Measurements from ENCODE around the gene PRR19. TPM values are rescaled to one million over a fixed set of nuclear protein-coding genes. Genes with fewer than 3 reads are reported as not detected.

Gene PRR19
- total RNA-seq, 2 experiments from 2014 or later, result 0.16 TPM; not detected in 1

DNA sequence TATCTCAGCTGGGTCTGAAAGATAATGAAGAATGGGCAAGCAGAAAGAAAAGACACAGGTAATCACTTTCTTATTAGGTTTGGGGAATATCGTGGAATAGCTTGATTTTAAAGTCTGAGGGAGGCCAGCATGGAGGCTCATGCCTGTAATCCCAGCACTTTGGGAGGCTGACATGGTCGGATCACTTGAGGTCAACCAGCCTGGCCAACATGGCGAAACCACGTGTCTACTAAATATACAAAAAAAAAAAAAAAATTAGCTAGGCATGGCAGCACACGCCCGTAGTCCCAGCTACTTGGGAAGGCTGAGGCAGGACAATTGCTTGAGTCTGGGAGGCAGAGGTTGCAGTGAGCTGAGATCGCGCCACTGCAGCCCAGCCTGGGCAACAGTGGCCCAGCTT is 1.9 kb downstream of the PRR19 start:
- Histone ChIP-seq H3K4me1 (ENCODE audit: insufficient read depth, low read length) (peaks cover 28% of the 10 kb centered on the region), H3K36me3 (ENCODE audit: insufficient read depth, low read length) (no peaks in the 10 kb centered on the region), H3K9me3 (ENCODE audit: control insufficient read depth in 1 of 2, insufficient read depth in 1 of 2, low read length in 2 of 2) (peaks cover 0 to 3% of the 10 kb centered on the region in 2 experiments), H3K27me3 (ENCODE audit: control insufficient read depth in 1 of 2, insufficient read depth in 2 of 2, low read length in 2 of 2) (no peaks in the 10 kb centered on the region), H3K4me3 (ENCODE audit: low read length) (no peak overlapping the region), H3K27ac (ENCODE audit: low read depth in 1 of 2, low read length in 2 of 2) (no peak overlapping the region)
- Mint-ChIP-seq H3K4me1 (ENCODE audit: low read depth) (peaks cover 26% of the 10 kb centered on the region), H3K4me3 (peak overlapping the region; percentile 88), H3K27ac (no peak overlapping the region), H3K36me3 (ENCODE audit: low read depth) (peaks cover 8% of the 10 kb centered on the region), H3K27me3 (no peaks in the 10 kb centered on the region), H3K9me3 (no peaks in the 10 kb centered on the region)
- CTCF ChIA-PET, result interaction anchor here (0.7 kb wide), 1 partner anchor 22 kb away, joined by 3 read pairs; no protein-coding TSS in a partner anchor
- TF ChIP-seq, protein P1, sequence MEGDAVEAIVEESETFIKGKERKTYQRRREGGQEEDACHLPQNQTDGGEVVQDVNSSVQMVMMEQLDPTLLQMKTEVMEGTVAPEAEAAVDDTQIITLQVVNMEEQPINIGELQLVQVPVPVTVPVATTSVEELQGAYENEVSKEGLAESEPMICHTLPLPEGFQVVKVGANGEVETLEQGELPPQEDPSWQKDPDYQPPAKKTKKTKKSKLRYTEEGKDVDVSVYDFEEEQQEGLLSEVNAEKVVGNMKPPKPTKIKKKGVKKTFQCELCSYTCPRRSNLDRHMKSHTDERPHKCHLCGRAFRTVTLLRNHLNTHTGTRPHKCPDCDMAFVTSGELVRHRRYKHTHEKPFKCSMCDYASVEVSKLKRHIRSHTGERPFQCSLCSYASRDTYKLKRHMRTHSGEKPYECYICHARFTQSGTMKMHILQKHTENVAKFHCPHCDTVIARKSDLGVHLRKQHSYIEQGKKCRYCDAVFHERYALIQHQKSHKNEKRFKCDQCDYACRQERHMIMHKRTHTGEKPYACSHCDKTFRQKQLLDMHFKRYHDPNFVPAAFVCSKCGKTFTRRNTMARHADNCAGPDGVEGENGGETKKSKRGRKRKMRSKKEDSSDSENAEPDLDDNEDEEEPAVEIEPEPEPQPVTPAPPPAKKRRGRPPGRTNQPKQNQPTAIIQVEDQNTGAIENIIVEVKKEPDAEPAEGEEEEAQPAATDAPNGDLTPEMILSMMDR (IDR thresholded peaks at IDR 0.05), result no peak
- no peak for ATAC-seq (ENCODE audit: poor library complexity)
- POLR2A ChIA-PET, result interaction anchor here (2.0 kb wide), 1 partner anchor 10 kb away, joined by 4 read pairs; no protein-coding TSS in a partner anchor
- intact Hi-C loops (cut with DNase I, micrococcal nuclease), result loop anchor here (2.0 to 5.0 kb wide), 2 partner anchors 21 to 107 kb away; no protein-coding TSS in a partner anchor
- no peak for DNase-seq

DNA sequence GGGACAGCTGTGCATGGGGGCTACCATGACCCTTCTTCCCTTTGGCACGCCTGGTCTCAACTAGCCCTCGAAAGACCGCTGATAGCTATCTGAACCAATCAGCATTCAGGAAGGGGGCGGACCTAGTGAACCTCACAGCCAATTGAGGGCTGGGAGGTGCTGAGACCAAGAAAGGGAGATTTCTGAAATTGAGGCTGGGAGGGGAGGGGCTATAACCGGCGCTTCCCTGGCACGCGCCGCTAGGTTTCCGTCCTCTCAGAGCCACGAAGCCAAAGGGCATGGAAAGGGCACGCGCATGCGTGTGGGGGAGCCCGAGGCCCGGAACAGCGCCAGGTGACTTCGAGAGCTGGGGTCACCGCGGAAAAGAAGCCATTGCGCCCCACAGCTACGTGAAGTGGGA is 4.7 kb downstream of the PRR19 start:
- Mint-ChIP-seq H3K9me3 (no peaks in the 10 kb centered on the region), H3K36me3 (ENCODE audit: low read depth) (peaks cover 3% of the 10 kb centered on the region), H3K4me3 (no peak overlapping the region), H3K4me1 (ENCODE audit: low read depth) (peaks cover 19% of the 10 kb centered on the region), H3K27me3 (peaks cover 4% of the 10 kb centered on the region), H3K27ac (no peak overlapping the region)
- no peak for ATAC-seq (ENCODE audit: poor library complexity)
- CTCF ChIA-PET, result no interaction called here
- Histone ChIP-seq H3K9me3 (ENCODE audit: control insufficient read depth in 1 of 2, insufficient read depth in 1 of 2, low read length in 2 of 2) (peaks cover 0 to 3% of the 10 kb centered on the region in 2 experiments), H3K27me3 (ENCODE audit: control insufficient read depth in 1 of 2, insufficient read depth in 2 of 2, low read length in 2 of 2) (peaks cover 0 to 6% of the 10 kb centered on the region in 2 experiments), H3K4me1 (ENCODE audit: insufficient read depth, low read length) (peaks cover 20% of the 10 kb centered on the region), H3K36me3 (ENCODE audit: insufficient read depth, low read length) (no peaks in the 10 kb centered on the region), H3K27ac (ENCODE audit: low read depth in 1 of 2, low read length in 2 of 2) (no peak overlapping the region), H3K4me3 (ENCODE audit: low read length) (no peak overlapping the region)
- POLR2A ChIA-PET, result no interaction called here
- TF ChIP-seq, protein P1 (IDR thresholded peaks at IDR 0.05), result no peak
- intact Hi-C loops (cut with DNase I, micrococcal nuclease), result no loop called here
- peak in 2 of 14 experiments; percentile 47 to 53 for DNase-seq

DNA sequence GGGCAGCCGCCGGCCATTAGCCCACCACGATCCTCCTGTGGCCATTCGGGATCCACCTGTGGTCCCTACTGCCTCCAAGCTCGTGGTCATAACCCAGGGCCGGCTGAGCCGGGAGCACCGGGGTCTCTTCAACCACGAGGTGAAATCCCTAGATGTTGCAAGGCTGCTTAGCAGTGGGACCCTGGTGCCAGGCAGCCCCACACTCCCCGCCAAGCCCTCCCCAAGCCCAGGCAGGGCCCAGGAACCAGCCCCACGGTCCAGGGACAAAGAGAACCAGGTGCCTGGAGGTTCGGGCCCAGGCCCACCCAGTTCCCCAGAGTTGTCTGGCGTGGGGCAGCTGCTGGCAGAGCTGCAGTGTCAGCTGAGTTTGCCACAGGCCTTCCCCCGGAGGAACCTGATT is 7.8 kb downstream of the PRR19 start:
- ChIA-PET POLR2A (no interaction called here), CTCF (no interaction called here)
- no peak overlapping the region for H3K4me3 Mint-ChIP-seq
- no peak overlapping the region for H3K27ac Mint-ChIP-seq
- Histone ChIP-seq H3K36me3 (ENCODE audit: insufficient read depth, low read length) (no peaks in the 10 kb centered on the region), H3K4me3 (ENCODE audit: low read length) (no peak overlapping the region), H3K9me3 (ENCODE audit: control insufficient read depth in 1 of 2, insufficient read depth in 1 of 2, low read length in 2 of 2) (peaks cover 0 to 3% of the 10 kb centered on the region in 2 experiments), H3K27ac (ENCODE audit: low read depth in 1 of 2, low read length in 2 of 2) (no peak overlapping the region), H3K4me1 (ENCODE audit: insufficient read depth, low read length) (peaks cover 17% of the 10 kb centered on the region), H3K27me3 (ENCODE audit: control insufficient read depth in 1 of 2, insufficient read depth in 2 of 2, low read length in 2 of 2) (peaks cover 19 to 32% of the 10 kb centered on the region in 2 experiments)
- peaks cover 12% of the 10 kb centered on the region for H3K4me1 Mint-ChIP-seq (ENCODE audit: low read depth)
- H3K27me3 Mint-ChIP-seq, result peaks cover 32% of the 10 kb centered on the region
- ATAC-seq (ENCODE audit: poor library complexity), result no peak
- no peaks in the 10 kb centered on the region for H3K36me3 Mint-ChIP-seq (ENCODE audit: low read depth)
- TF ChIP-seq, protein P1 (IDR thresholded peaks at IDR 0.05), result no peak
- DNase-seq, result no peak
- intact Hi-C loops (cut with DNase I, micrococcal nuclease), result no loop called here
- H3K9me3 Mint-ChIP-seq, result no peaks in the 10 kb centered on the region

Measured in CD4-positive, alpha-beta T cell (primary cell).